Activated CD4-positive, alpha-beta T cell treated with anti-CD3 and anti-CD28 coated beads for 48 hours (primary cell): ENCODE results near the gene PLSCR2.
"Not testable (repeated sequence)": the region's sequence is repeated elsewhere in the genome, so short reads cannot be mapped to it uniquely, and the experiment has no call there.

Source experiments
- DNase-seq: peaks from one replicate; pipeline ENCODE4 v3.0.0-alpha.2; 2020

Gene PLSCR2

DNA sequence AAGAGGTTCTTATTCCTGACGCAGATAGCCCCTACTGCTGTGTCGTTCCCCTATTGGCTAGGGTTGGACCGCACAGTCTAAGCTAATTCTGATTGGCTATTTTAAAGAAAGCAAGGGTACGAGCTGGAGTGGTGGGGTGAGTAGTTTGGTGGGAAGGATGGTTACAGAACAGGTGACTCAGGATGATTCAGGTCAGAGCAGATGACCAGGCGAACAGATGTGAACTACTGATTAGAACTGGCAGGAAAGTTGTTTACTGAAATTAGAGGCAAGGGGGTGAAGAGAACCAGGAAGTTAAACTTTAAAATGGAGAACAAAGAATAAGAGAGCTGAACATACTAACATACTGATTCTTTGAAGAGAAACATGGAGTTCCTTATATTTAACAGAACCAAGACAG, 56.6 kb downstream of the PLSCR2 start:
- DNase-seq, result not testable (repeated sequence)

- DNase-seq, result no peak
Measured at GRCh38 chr3:146407956-146408355, 61.4 kb downstream of the PLSCR2 start.

GRCh38 chr3:146404436-146404835, 64.9 kb downstream of the PLSCR2 start:
- no peak for DNase-seq

- DNase-seq, result no peak
Measured at GRCh38 chr3:146403792-146404191, 65.6 kb downstream of the PLSCR2 start.

- DNase-seq, result no peak
Measured at GRCh38 chr3:146396792-146397191, 72.6 kb downstream of the PLSCR2 start.

GRCh38 chr3:146395164-146395563, 74.2 kb downstream of the PLSCR2 start:
- no peak for DNase-seq

GRCh38 chr3:146390957-146391356, 78.4 kb downstream of the PLSCR2 start:
- no peak for DNase-seq

DNA sequence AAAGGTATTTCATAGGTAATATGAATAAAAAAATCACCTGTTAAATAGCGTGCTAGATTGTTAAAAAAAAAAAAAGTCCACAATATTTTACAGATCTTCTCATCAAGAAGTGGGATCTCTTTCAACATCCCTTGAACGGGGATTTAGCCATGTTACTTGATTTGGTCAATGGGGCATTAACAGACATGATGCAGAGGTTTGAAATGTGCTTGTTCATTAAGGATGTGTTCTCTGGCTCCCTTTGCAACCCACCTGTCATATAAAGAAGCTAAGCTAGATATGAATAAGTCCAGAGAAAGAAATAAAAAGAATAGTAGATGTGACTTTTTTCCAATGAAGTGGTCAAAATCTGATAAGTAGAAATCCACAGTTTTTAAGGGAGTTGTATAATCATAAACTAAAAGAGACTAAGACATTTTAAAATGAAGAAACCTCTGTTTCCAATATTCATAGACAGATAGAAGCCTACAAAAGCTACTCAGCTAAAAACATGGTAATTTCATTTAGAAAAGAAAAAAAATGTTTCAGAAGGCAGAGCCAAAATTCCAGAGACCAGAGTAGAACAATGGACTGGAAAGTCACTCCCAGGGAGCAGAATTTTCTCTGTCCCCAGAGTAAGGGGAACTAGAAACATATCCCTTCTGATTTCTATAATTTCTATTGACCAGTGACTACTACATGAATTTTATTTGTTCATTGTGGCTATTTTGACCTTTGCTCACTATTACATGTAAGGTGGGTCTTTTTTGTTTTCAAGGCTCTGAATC, 79.2 kb downstream of the PLSCR2 start:
- no peak for DNase-seq

GRCh38 chr3:146387566-146387965, 81.8 kb downstream of the PLSCR2 start:
- DNase-seq, result no peak

GRCh38 chr3:146386936-146387335, 82.4 kb downstream of the PLSCR2 start:
- DNase-seq, result no peak

GRCh38 chr3:146384786-146385185, 84.6 kb downstream of the PLSCR2 start:
- no peak for DNase-seq
